Measurements from ENCODE around the gene CD300C.
"Not testable (repeated sequence)": the region's sequence is repeated elsewhere in the genome, so short reads cannot be mapped to it uniquely, and the experiment has no call there.

CD300C gene

DNA sequence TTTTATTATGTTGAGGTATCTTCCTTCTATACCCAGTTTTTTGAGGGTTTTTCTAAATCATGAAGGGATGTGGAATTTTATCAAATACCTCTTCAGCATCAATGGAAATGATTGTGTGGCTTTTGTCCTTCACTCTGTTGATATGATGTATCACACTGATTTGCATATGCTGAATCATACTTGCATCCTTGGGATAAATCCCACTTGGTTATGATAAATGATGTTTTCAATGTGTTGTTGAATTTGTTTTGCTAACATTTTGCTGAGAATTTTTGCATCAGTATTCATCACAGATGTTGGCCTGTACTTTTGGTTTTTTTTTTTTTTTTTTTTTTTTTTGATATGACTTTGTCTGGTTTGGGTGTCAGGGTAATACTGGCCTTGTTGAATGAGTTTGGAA is 37.8 kb downstream of the CD300C start:
- no peak for DNase-seq

DNA sequence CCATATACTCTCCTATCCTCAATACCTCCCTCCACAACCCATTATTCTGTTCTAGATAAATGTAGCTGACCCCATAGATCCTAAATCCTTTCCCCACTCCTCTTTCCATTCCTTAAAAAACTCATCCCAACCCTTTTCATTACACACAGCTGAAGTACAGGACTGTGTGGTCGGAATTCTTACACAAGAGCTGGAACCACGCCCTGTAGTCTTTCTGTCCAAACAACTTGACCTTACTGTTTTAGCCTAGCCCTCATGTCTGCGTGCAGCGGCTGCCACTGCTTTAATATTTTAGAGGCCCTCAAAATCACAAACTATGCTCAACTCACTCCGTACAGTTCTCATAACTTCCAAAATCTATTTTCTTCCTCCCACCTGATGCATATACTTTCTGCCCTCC is 42.0 kb downstream of the CD300C start:
- DNase-seq: not testable (repeated sequence)

DNA sequence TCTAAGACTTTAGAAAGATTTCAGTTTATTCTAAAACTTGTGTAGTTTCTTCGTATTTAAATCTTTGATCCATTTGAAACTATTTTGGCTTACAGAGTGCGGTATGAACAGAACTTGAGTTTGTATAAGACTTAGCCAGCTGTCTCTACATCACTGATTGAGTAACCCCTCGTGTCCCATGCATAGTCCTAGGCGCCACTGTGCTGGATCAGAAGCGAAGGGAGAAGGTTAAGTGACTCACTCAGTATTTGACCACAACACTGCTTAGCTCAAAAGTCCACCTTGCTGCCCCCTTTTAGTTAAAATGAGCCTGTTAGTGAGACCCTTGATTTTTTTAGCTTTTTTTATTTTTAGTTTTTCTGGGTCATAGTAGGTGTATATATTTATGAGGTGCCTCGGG is 43.1 kb downstream of the CD300C start:
- no peak for DNase-seq

DNA sequence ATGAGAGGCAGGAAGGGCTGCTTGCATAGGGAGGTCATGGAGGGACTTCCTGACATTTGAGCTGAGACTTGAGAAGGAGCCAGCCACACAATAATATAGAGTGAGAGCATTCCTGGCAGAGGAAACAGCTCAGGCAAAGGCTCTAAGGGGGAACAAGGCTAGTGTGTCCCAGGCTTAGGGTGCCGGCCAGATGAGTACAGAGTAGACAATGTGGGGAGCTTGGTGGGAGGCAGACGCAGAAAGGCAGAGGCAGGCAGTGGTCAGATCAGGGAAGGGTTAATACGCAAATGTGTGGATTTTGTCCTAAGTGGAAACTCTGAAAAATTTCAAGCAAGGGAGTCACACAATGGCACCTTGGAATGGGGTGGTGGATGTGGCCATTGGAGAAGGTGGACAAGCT is 45.9 kb downstream of the CD300C start:
- no peak for DNase-seq

DNA sequence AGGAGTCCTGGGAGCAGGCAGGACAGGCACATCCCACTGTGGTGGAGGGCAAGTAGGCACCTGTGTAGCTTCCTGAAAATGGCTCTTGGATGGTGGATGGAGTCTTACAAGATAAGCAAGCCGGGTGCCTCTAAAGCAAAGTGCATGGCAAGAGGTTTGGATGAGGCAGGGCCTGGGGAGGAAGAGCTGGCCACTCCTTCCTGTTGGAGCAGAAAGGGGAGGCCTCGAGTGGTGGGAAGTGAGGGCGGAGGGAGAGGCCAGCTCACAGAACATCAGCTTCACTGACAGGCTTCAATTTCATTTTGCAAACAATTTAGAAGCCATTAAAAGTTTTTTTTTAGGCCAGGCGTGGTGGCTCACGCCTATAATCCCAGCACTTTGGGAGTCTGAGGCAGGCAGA is 48.4 kb downstream of the CD300C start:
- DNase-seq: no peak

DNA sequence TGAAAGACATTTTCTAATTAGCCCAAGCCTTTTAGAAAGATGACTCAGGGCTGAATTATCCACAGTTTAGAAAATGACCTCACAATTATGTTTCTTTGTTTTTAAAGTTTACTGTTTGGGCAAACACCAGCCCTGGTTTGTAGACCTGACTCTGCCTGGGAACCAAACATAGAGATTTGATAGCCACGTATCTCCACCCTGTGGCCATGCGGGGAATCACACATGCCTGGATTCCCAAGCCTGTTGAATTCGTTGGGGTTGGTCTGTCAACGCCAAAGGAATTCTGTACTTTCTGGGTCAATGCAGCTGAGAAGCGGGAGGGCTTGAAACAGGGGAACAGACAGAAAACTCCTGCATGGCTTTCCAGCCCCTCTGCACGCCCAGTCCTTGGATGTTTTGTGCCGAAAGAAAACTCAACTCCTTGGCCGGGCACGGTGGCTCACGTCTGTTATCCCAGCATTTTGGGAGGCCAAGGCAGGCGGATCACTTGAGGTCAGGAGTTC is 52.5 kb downstream of the CD300C start:
- peak; percentile 7 for DNase-seq

DNA sequence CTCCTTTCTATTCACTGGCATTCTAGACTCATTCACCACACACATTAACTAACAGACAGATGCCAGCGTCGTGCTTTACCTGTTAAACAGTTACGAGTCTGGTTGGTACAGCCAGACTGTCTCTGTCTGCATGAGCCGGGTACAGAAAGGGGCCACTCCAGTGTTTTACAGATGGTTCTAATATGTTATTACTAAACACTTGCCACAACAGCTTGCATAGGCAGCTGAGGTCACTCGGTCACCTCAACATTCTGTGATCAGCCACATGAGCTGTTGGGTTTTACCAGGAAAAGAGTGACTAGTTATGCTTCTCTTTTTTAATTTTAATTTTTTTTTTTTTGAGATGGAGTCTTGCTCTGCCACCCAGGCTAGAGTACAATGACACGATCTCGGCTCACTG is 54.3 kb downstream of the CD300C start:
- no peak for DNase-seq
